H1 (cell line): Measurements from ENCODE around the gene COL2A1. TPM values are rescaled to one million over a fixed set of nuclear protein-coding genes. Genes with fewer than 3 reads are reported as not detected.

Experiments
- polyA plus RNA-seq, 7 experiments: library from polyadenylated mRNA; depleted of rRNA in 3 of 7; stranded (reverse) in 5 of 7; unstranded in 2 of 7; fragments of >200 nt in 5 of 7; fragments of 200-250 nt in 2 of 7; gene quantifications; 1 replicate in 5 of 7; 2 replicates in 1 of 7; 4 replicates in 1 of 7; pipeline versions ENCODE4 v1.2.1 to v1.2.3, GENCODE V29; 2011 to 2013; ENCODE audit warnings: missing spikeins in 2 of 7, mixed read lengths in 2 of 7
- total RNA-seq: library from RNA; stranded (reverse); fragmentation: NEBNext Ultra II Directional; extraction: Animal tissue kit (Norgen Biotek cat#: 25700); gene quantifications from 2 replicates; pipeline ENCODE4 v1.2.1, GENCODE V29; 2021

Gene COL2A1
- total and polyA plus RNA-seq, 2 of the 8 experiments (the other 6 are each of a cell fraction or from before 2014, with no cell fraction given): 4.2 to 14.6 TPM

Other genes starting within 250 kb of the COL2A1 start
- 6.7 and 9.4 TPM in 2 replicates for gene RAPGEF3, start 245.6 kb downstream of the COL2A1 start, total RNA-seq
- gene RAPGEF3, start 245.6 kb downstream of the COL2A1 start, polyA plus RNA-seq (2011; rRNA removed): 5.0 and 5.2 TPM in 2 replicates
- 14.0 and 14.1 TPM in 2 replicates for gene SLC48A1, start 231.2 kb downstream of the COL2A1 start, total RNA-seq
- gene SLC48A1, start 231.2 kb downstream of the COL2A1 start, polyA plus RNA-seq (2011; rRNA removed): 9.5 and 12.1 TPM in 2 replicates
- 82.0 and 84.9 TPM in 2 replicates for gene HDAC7, start 184.6 kb downstream of the COL2A1 start, total RNA-seq
- 25.5 and 52.0 TPM in 2 replicates for gene HDAC7, start 184.6 kb downstream of the COL2A1 start, polyA plus RNA-seq (2011; rRNA removed)
- gene VDR, start 99.5 kb downstream of the COL2A1 start, total RNA-seq: 0.34 and 0.65 TPM in 2 replicates
- gene VDR, start 99.5 kb downstream of the COL2A1 start, polyA plus RNA-seq (2011; rRNA removed): 0.44 and 0.58 TPM in 2 replicates
- gene TMEM106C, start 40.9 kb downstream of the COL2A1 start, total RNA-seq: 36.6 and 37.0 TPM in 2 replicates
- gene TMEM106C, start 40.9 kb downstream of the COL2A1 start, polyA plus RNA-seq (2011; rRNA removed): 35.7 and 45.3 TPM in 2 replicates
- gene SENP1, start 101.6 kb upstream of the COL2A1 start, total RNA-seq: 29.8 and 31.5 TPM in 2 replicates
- gene SENP1, start 101.6 kb upstream of the COL2A1 start, polyA plus RNA-seq (2011; rRNA removed): 9.5 and 14.2 TPM in 2 replicates
- gene PFKM, start 114.9 kb upstream of the COL2A1 start, total RNA-seq: 106 and 109 TPM in 2 replicates
- gene PFKM, start 114.9 kb upstream of the COL2A1 start, polyA plus RNA-seq (2011; rRNA removed): 62.6 and 73.7 TPM in 2 replicates
- 8.1 and 8.3 TPM in 2 replicates for gene ASB8, start 153.0 kb upstream of the COL2A1 start, total RNA-seq
- 3.8 and 4.2 TPM in 2 replicates for gene ASB8, start 153.0 kb upstream of the COL2A1 start, polyA plus RNA-seq (2011; rRNA removed)
- gene CCDC184, start 179.2 kb upstream of the COL2A1 start, total RNA-seq: 2.2 and 2.5 TPM in 2 replicates
- 3.0 and 3.1 TPM in 2 replicates for gene CCDC184, start 179.2 kb upstream of the COL2A1 start, polyA plus RNA-seq (2011; rRNA removed)
- not detected in 2 replicates for gene OR10AD1, start 198.8 kb upstream of the COL2A1 start, total RNA-seq
- not detected in 2 replicates for gene OR10AD1, start 198.8 kb upstream of the COL2A1 start, polyA plus RNA-seq (2011; rRNA removed)